ENCODE measurements around the gene SLC9C1. TPM values are rescaled to one million over a fixed set of nuclear protein-coding genes. Genes with fewer than 3 reads are reported as not detected.

SLC9C1 gene
- total RNA-seq, result 0.23 TPM

GRCh38 chr3:112293368-112294321 lies at the start of gene SLC9C1:
Gene SLC9C1, minus strand, starts transcription at chr3:112294216. Its CDS starts 7,425 bp downstream, at chr3:112286791.

GRCh38 chr3:112333002-112333380 lies 39.0 kb upstream of the SLC9C1 start, which contains the start of gene CD200:
Gene CD200, plus strand, starts transcription at chr3:112333156. Its CDS starts 57 bp downstream, at chr3:112333213.

GRCh38 chr3:112132975-112133448 lies 161.0 kb downstream of the SLC9C1 start, which contains the start of gene GCSAM:
Gene GCSAM, minus strand, starts transcription at chr3:112133248. Its CDS starts 128 bp downstream, at chr3:112133120.

Small RNAs within 50 kb of the gene (small RNA-seq; reads per million reads assigned to genes)
- not detected for gene MIR567

Other genes starting within 250 kb of the SLC9C1 start
- 1.2 TPM for gene C3orf52, start 207.8 kb downstream of the SLC9C1 start, total RNA-seq
- not detected for gene GCSAM, start 161.0 kb downstream of the SLC9C1 start, total RNA-seq
- 79.1 TPM for gene CD200, start 38.9 kb upstream of the SLC9C1 start, total RNA-seq
- gene BTLA, start 205.3 kb upstream of the SLC9C1 start, total RNA-seq, result 0.23 TPM

All from diencephalon (tissue), 1 donor.